Lower leg skin (tissue), 3 donors: ENCODE measurements around the gene GAS6.

Experiments
- CTCF ChIP-seq, 3 donors: fragments of 450-650 bp; IDR thresholded peaks; one replicate each; pipeline ENCODE4 v1.5.1; 2016; ENCODE audit warnings: antibody characterized with exemption in 3 of 3, mild to moderate bottlenecking in 3 of 3, moderate library complexity in 2 of 3
- POLR2A ChIP-seq, 2 donors: fragments of 450-650 bp; IDR thresholded peaks; one replicate each; pipeline ENCODE4 v1.6.1; 2016 to 2017; ENCODE audit warnings: antibody characterized with exemption in 2 of 2, mild to moderate bottlenecking in 1 of 2, moderate library complexity in 1 of 2

GRCh38 chr13:113842336-113843062, 21.4 kb downstream of the GAS6 start:
- TF ChIP-seq CTCF (IDR thresholded peaks at IDR 0.05) (no peak), POLR2A (IDR thresholded peaks at IDR 0.05) (no peak)
